Epithelial cell of esophagus (primary cell): Measurements from ENCODE around the gene NVL.
A peak's percentile ranks its signal among the peaks of the same experiment; 100 is the strongest.
"Not testable (repeated sequence)": the region's sequence is repeated elsewhere in the genome, so short reads cannot be mapped to it uniquely, and the experiment has no call there.

ENCODE experiments used
- DNase-seq: peaks from one replicate; pipeline ENCODE4 v3.0.0; 2010; ENCODE audit warnings: low read depth
- H3K4me3 ChIP-seq: 2 replicates; pipeline ENCODE4 v1.5.1; 2011; ENCODE audit warnings: mild to moderate bottlenecking, low read length, control low read depth
- CTCF ChIP-seq: IDR thresholded peaks from 2 replicates; pipeline ENCODE4 v1.5.1; 2011; ENCODE audit warnings: low read depth, mild to moderate bottlenecking, low read length, control low read depth, inconsistent platforms; ENCODE audit not compliant: insufficient read depth; ENCODE audit errors: missing control alignments

Gene NVL

GRCh38 chr1:224217655-224218623 lies 112.0 kb downstream of the NVL start:
- no peak for TF ChIP-seq CTCF
- DNase-seq, result no peak

GRCh38 chr1:224216382-224216781 lies 113.6 kb downstream of the NVL start:
- TF ChIP-seq CTCF, result no peak
- no peak for DNase-seq
- H3K4me3 ChIP-seq, result no peak overlapping the region

More at GRCh38 chr1:224217655-224218623, 112.0 kb downstream of the NVL start:
- no peak overlapping the region for H3K4me3 ChIP-seq

GRCh38 chr1:224213438-224214119 lies 116.4 kb downstream of the NVL start:
- no peak overlapping the region for H3K4me3 ChIP-seq
- DNase-seq, result peak; percentile 32
- TF ChIP-seq CTCF, result no peak

- no peak for DNase-seq
- TF ChIP-seq CTCF, result no peak
- H3K4me3 ChIP-seq, result no peak overlapping the region
Measured at GRCh38 chr1:224212618-224213061, 117.3 kb downstream of the NVL start.

GRCh38 chr1:224211206-224211962 lies 118.6 kb downstream of the NVL start:
- TF ChIP-seq CTCF, result no peak
- DNase-seq, result peak; percentile 91
- no peak overlapping the region for H3K4me3 ChIP-seq

GRCh38 chr1:224205931-224206538 lies 123.9 kb downstream of the NVL start:
- not testable (repeated sequence) for DNase-seq, H3K4me3 ChIP-seq
